ENCODE measurements around the gene DHRS12. TPM values are rescaled to one million over a fixed set of nuclear protein-coding genes. Genes with fewer than 3 reads are reported as not detected.
"Not testable (repeated sequence)": the region's sequence is repeated elsewhere in the genome, so short reads cannot be mapped to it uniquely, and the experiment has no call there.

Gene DHRS12
- total RNA-seq, 1 experiment from 2014 or later: 5.8 TPM

- DNase-seq (ENCODE audit: low read depth, low spot score): no peak
- in situ Hi-C loops (cut with HindIII; ENCODE audit: low pct_unique_long_range_greater_than_20kb, low sequenced_read_pairs): no loop called here
Measured at GRCh38 chr13:51831519-51831918, 27.6 kb upstream of the DHRS12 start.

GRCh38 chr13:51829568-51829899 lies 25.6 kb upstream of the DHRS12 start:
- in situ Hi-C loops (cut with HindIII; ENCODE audit: low pct_unique_long_range_greater_than_20kb, low sequenced_read_pairs): no loop called here
- DNase-seq (ENCODE audit: low read depth, low spot score): no peak

- in situ Hi-C loops (cut with HindIII; ENCODE audit: low pct_unique_long_range_greater_than_20kb, low sequenced_read_pairs): no loop called here
- DNase-seq (ENCODE audit: low read depth, low spot score): no peak
Measured at GRCh38 chr13:51828730-51829567, 25.0 kb upstream of the DHRS12 start.

- DNase-seq (ENCODE audit: low read depth, low spot score): no peak
- in situ Hi-C loops (cut with HindIII; ENCODE audit: low pct_unique_long_range_greater_than_20kb, low sequenced_read_pairs): no loop called here
Measured at GRCh38 chr13:51827254-51827653, 23.3 kb upstream of the DHRS12 start.

- in situ Hi-C loops (cut with HindIII; ENCODE audit: low pct_unique_long_range_greater_than_20kb, low sequenced_read_pairs): no loop called here
- DNase-seq (ENCODE audit: low read depth, low spot score): peak; percentile 98
Measured at GRCh38 chr13:51826606-51827005, 22.6 kb upstream of the DHRS12 start.

GRCh38 chr13:51825681-51826254 lies 21.8 kb upstream of the DHRS12 start:
- peak; percentile 30 for DNase-seq (ENCODE audit: low read depth, low spot score)
- in situ Hi-C loops (cut with HindIII; ENCODE audit: low pct_unique_long_range_greater_than_20kb, low sequenced_read_pairs): no loop called here

- in situ Hi-C loops (cut with HindIII; ENCODE audit: low pct_unique_long_range_greater_than_20kb, low sequenced_read_pairs): no loop called here
Measured at GRCh38 chr13:51825165-51825592, 21.2 kb upstream of the DHRS12 start.

GRCh38 chr13:51824712-51825111 lies 20.7 kb upstream of the DHRS12 start:
- not testable (repeated sequence) for DNase-seq (ENCODE audit: low read depth, low spot score)

More at GRCh38 chr13:51825165-51825592, 21.2 kb upstream of the DHRS12 start:
- peak; percentile 51 for DNase-seq (ENCODE audit: low read depth, low spot score)

GRCh38 chr13:51823863-51824262 lies 19.9 kb upstream of the DHRS12 start:
- in situ Hi-C loops (cut with HindIII; ENCODE audit: low pct_unique_long_range_greater_than_20kb, low sequenced_read_pairs): no loop called here

More at GRCh38 chr13:51824712-51825111, 20.7 kb upstream of the DHRS12 start:
- in situ Hi-C loops (cut with HindIII; ENCODE audit: low pct_unique_long_range_greater_than_20kb, low sequenced_read_pairs): not testable (repeated sequence)

GRCh38 chr13:51823359-51823758 lies 19.4 kb upstream of the DHRS12 start:
- in situ Hi-C loops (cut with HindIII; ENCODE audit: low pct_unique_long_range_greater_than_20kb, low sequenced_read_pairs): no loop called here
- DNase-seq (ENCODE audit: low read depth, low spot score): no peak

More at GRCh38 chr13:51823863-51824262, 19.9 kb upstream of the DHRS12 start:
- no peak for DNase-seq (ENCODE audit: low read depth, low spot score)

GRCh38 chr13:51822106-51822815 lies 18.3 kb upstream of the DHRS12 start:
- DNase-seq (ENCODE audit: low read depth, low spot score): no peak
- in situ Hi-C loops (cut with HindIII; ENCODE audit: low pct_unique_long_range_greater_than_20kb, low sequenced_read_pairs): no loop called here

- no peak for DNase-seq (ENCODE audit: low read depth, low spot score)
- in situ Hi-C loops (cut with HindIII; ENCODE audit: low pct_unique_long_range_greater_than_20kb, low sequenced_read_pairs): no loop called here
Measured at GRCh38 chr13:51821606-51822005, 17.6 kb upstream of the DHRS12 start.

GRCh38 chr13:51820016-51820597 lies 16.1 kb upstream of the DHRS12 start:
- in situ Hi-C loops (cut with HindIII; ENCODE audit: low pct_unique_long_range_greater_than_20kb, low sequenced_read_pairs): no loop called here
- no peak for DNase-seq (ENCODE audit: low read depth, low spot score)

GRCh38 chr13:51819544-51819943 lies 15.6 kb upstream of the DHRS12 start:
- no peak for DNase-seq (ENCODE audit: low read depth, low spot score)
- in situ Hi-C loops (cut with HindIII; ENCODE audit: low pct_unique_long_range_greater_than_20kb, low sequenced_read_pairs): no loop called here

- in situ Hi-C loops (cut with HindIII; ENCODE audit: low pct_unique_long_range_greater_than_20kb, low sequenced_read_pairs): no loop called here
Measured at GRCh38 chr13:51818781-51819511, 15.0 kb upstream of the DHRS12 start.

GRCh38 chr13:51818276-51818675 lies 14.3 kb upstream of the DHRS12 start:
- DNase-seq (ENCODE audit: low read depth, low spot score): no peak
- in situ Hi-C loops (cut with HindIII; ENCODE audit: low pct_unique_long_range_greater_than_20kb, low sequenced_read_pairs): no loop called here

More at GRCh38 chr13:51818781-51819511, 15.0 kb upstream of the DHRS12 start:
- no peak for DNase-seq (ENCODE audit: low read depth, low spot score)

- in situ Hi-C loops (cut with HindIII; ENCODE audit: low pct_unique_long_range_greater_than_20kb, low sequenced_read_pairs): no loop called here
- DNase-seq (ENCODE audit: low read depth, low spot score): no peak
Measured at GRCh38 chr13:51817717-51818116, 13.8 kb upstream of the DHRS12 start.

All from SK-MEL-5 (cell line).